Vagina (tissue), 2 donors: ENCODE data around the gene BPIFB6. TPM values are rescaled to one million over a fixed set of nuclear protein-coding genes. Genes with fewer than 3 reads are reported as not detected.

Source experiments
- DNase-seq, 2 donors: peaks; one replicate each; pipeline ENCODE4 v3.0.0-alpha.2; 2017; ENCODE audit errors: extremely low spot score in 2 of 2
- H3K27ac ChIP-seq: fragments of 200-600 bp; sonication (generic); one replicate; pipeline ENCODE4 v1.5.1; 2019
- H3K27me3 ChIP-seq: fragments of 200-600 bp; sonication (generic); one replicate; pipeline ENCODE4 v1.5.1; 2019
- H3K36me3 ChIP-seq, 2 donors: fragments of 200-600 bp; sonication (generic); one replicate each; pipeline ENCODE4 v1.5.1; 2017 to 2019
- H3K4me1 ChIP-seq: fragments of 200-600 bp; sonication (generic); one replicate; pipeline ENCODE4 v1.5.1; 2019
- H3K4me3 ChIP-seq, 2 donors: fragments of 200-600 bp; sonication (generic); 1 replicate in 1 of 2; 2 replicates in 1 of 2; pipeline ENCODE4 v1.5.1; 2016 to 2019
- H3K9me3 ChIP-seq: fragments of 200-600 bp; sonication (generic); one replicate; pipeline ENCODE4 v1.5.1; 2019
- POLR2A ChIP-seq, 2 donors: fragments of 450-650 bp; IDR thresholded peaks; one replicate each; pipeline ENCODE4 v1.6.1; 2017; ENCODE audit warnings: antibody characterized with exemption in 2 of 2, mild to moderate bottlenecking in 2 of 2, moderate library complexity in 2 of 2
- POLR2AphosphoS5 ChIP-seq, 2 donors: sonication (generic); formaldehyde crosslinking; IDR thresholded peaks; one replicate each; pipeline ENCODE4 v1.9.0; 2017; ENCODE audit warnings: antibody characterized with exemption in 2 of 2, mild to moderate bottlenecking in 2 of 2, low read depth in 1 of 2; ENCODE audit not compliant: insufficient read depth in 1 of 2
- intact Hi-C: fragments of 100-400 bp; cut with DNase I; formaldehyde crosslinking; loops from one replicate; pipeline ENCODE4 v1.15.1; 2023
- total RNA-seq: library from RNA; depleted of rRNA; stranded (reverse); fragments of >200 nt; gene quantifications from one replicate; pipeline ENCODE4 v1.2.3, GENCODE V29; 2016
- TF ChIP-seq, protein P1 (sequence below), 3 experiments: fragments of 450-650 bp in 2 of 3; fragments of 200-600 bp in 1 of 3; sonication (generic) in 1 of 3; IDR thresholded peaks; one replicate each; pipeline ENCODE4 v1.5.1; 2017 to 2019; ENCODE audit warnings: antibody characterized with exemption in 3 of 3, mild to moderate bottlenecking in 2 of 3, moderate library complexity in 2 of 3

BPIFB6 gene
- total RNA-seq, 1 donor from 2014 or later: not detected

- TF ChIP-seq POLR2A (IDR thresholded peaks at IDR 0.05) (no peak), POLR2AphosphoS5 (IDR thresholded peaks at IDR 0.05; ENCODE audit: insufficient read depth in 1 of 2, low read depth in 1 of 2) (no peak)
- TF ChIP-seq, protein P1, sequence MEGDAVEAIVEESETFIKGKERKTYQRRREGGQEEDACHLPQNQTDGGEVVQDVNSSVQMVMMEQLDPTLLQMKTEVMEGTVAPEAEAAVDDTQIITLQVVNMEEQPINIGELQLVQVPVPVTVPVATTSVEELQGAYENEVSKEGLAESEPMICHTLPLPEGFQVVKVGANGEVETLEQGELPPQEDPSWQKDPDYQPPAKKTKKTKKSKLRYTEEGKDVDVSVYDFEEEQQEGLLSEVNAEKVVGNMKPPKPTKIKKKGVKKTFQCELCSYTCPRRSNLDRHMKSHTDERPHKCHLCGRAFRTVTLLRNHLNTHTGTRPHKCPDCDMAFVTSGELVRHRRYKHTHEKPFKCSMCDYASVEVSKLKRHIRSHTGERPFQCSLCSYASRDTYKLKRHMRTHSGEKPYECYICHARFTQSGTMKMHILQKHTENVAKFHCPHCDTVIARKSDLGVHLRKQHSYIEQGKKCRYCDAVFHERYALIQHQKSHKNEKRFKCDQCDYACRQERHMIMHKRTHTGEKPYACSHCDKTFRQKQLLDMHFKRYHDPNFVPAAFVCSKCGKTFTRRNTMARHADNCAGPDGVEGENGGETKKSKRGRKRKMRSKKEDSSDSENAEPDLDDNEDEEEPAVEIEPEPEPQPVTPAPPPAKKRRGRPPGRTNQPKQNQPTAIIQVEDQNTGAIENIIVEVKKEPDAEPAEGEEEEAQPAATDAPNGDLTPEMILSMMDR (IDR thresholded peaks at IDR 0.05): no peak
- no peak for DNase-seq
- Histone ChIP-seq H3K36me3 (no peaks in the 10 kb centered on the region), H3K9me3 (no peaks in the 10 kb centered on the region), H3K27me3 (no peaks in the 10 kb centered on the region), H3K27ac (no peak overlapping the region), H3K4me1 (no peaks in the 10 kb centered on the region), H3K4me3 (no peak overlapping the region)
- intact Hi-C loops: no loop called here
Measured at GRCh38 chr20:33069673-33070072, 38.2 kb downstream of the BPIFB6 start.

DNA sequence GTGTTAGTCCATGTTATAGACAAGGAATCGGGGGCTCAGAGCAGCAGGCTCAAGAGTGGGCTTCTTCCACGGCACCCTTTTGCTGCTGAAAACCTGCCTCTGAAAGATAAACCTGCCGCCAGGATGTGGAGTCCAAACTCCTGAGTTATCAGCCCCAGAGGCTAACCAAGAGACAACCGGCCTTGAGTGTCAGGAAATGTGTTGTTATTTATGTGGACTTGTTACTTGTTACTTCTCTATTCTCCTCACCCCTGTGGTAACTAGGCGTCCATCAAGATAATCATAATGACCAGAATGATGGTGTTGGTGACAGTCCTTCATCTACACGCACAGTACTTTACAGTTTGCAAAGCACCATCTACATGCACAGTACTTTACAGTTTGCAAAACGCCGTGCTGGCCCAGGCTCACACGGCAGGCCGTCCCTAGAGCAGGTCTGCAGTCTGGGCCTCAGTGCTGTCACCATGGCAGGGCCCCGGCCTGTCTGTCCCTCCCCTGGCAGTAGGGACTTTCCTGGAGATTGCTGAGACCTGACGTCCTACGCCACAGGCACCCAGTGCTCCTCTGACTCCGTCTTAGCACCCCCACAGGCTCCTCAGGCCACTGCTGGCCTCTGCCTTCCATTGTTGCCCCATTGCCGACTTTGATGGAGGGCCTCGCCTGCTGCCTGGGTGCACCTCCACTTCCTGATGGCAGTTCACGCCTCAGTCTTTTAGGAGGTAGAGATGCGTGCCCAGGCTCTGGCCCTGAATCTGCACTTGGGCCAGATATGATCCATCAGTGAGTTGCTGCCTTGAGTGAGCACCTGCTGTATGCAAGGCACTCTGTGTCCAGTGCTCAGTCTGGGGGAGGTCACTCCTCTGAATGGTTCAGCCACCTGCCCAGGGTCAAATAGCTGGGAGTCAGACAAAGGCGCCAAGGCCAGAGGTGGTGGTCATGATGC, 38.9 kb downstream of the BPIFB6 start:
- intact Hi-C loops: no loop called here
- Histone ChIP-seq H3K27ac (no peak overlapping the region), H3K36me3 (no peaks in the 10 kb centered on the region), H3K4me1 (no peaks in the 10 kb centered on the region), H3K9me3 (no peaks in the 10 kb centered on the region), H3K4me3 (no peak overlapping the region), H3K27me3 (no peaks in the 10 kb centered on the region)
- TF ChIP-seq, protein P1 (IDR thresholded peaks at IDR 0.05): no peak
- TF ChIP-seq POLR2A (IDR thresholded peaks at IDR 0.05) (no peak), POLR2AphosphoS5 (IDR thresholded peaks at IDR 0.05; ENCODE audit: insufficient read depth in 1 of 2, low read depth in 1 of 2) (no peak)
- no peak for DNase-seq

GRCh38 chr20:33071198-33071597, 39.8 kb downstream of the BPIFB6 start:
- H3K4me3 ChIP-seq: no peak overlapping the region
- no peak for TF ChIP-seq POLR2A (IDR thresholded peaks at IDR 0.05)
- no peak for TF ChIP-seq POLR2AphosphoS5 (IDR thresholded peaks at IDR 0.05; ENCODE audit: insufficient read depth in 1 of 2, low read depth in 1 of 2)
- TF ChIP-seq, protein P1 (IDR thresholded peaks at IDR 0.05): no peak
- H3K27ac ChIP-seq: no peak overlapping the region
- no peaks in the 10 kb centered on the region for H3K4me1 ChIP-seq
- H3K9me3 ChIP-seq: no peaks in the 10 kb centered on the region
- no peak for DNase-seq
- no peaks in the 10 kb centered on the region for H3K36me3 ChIP-seq
- H3K27me3 ChIP-seq: no peaks in the 10 kb centered on the region
- intact Hi-C loops: no loop called here

DNA sequence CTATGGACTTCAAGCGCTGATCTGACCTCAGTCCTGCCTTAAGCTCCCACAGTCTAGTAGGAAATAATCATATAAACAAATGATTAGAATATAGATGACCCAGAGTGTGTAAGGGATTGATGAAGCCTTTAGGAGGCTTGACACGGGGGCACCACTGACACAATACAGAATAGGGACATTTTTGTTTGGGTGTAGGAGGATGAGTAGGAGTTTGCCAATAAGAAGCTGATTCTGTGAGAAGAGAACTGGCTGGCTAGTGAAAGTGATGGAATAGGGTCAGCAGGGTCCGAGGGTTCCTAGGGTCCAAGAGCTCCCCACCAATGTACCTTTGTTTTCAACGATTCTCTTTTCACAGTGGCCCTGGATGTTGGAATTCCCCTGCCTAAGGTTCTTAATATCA, 40.9 kb downstream of the BPIFB6 start:
- H3K27me3 ChIP-seq: no peaks in the 10 kb centered on the region
- no peak for TF ChIP-seq POLR2AphosphoS5 (IDR thresholded peaks at IDR 0.05; ENCODE audit: insufficient read depth in 1 of 2, low read depth in 1 of 2)
- TF ChIP-seq, protein P1 (IDR thresholded peaks at IDR 0.05): no peak
- TF ChIP-seq POLR2A (IDR thresholded peaks at IDR 0.05): no peak
- no peak for DNase-seq

DNA sequence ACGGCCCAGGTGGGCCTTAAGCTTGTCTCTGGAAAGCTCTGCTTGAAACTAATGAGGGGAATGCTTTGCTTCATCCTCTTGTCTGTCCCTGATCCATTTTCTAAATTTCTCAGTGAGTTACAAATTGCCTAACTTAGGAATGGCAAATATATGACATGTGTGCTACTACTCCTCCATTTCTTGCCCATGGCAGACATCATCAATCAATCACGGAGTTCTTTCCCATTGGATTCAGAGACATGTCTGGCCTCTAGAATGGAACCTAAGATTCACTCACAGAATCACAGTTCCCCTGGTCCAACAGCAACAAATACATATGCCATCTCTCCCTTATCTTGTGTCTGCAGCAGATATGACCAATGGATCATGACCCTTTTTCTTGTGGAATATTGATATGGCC, 41.4 kb downstream of the BPIFB6 start:
- no peak for DNase-seq
- H3K4me1 ChIP-seq: no peaks in the 10 kb centered on the region
- no peak overlapping the region for H3K27ac ChIP-seq
- intact Hi-C loops: no loop called here
- H3K4me3 ChIP-seq: no peak overlapping the region
- H3K9me3 ChIP-seq: no peaks in the 10 kb centered on the region
- no peaks in the 10 kb centered on the region for H3K27me3 ChIP-seq
- H3K36me3 ChIP-seq: no peaks in the 10 kb centered on the region
- TF ChIP-seq POLR2A (IDR thresholded peaks at IDR 0.05) (no peak), POLR2AphosphoS5 (IDR thresholded peaks at IDR 0.05; ENCODE audit: insufficient read depth in 1 of 2, low read depth in 1 of 2) (no peak)
- TF ChIP-seq, protein P1 (IDR thresholded peaks at IDR 0.05): no peak

More for the DNA sequence above, 40.9 kb downstream of the BPIFB6 start:
- intact Hi-C loops: no loop called here
- no peak overlapping the region for H3K4me3 ChIP-seq
- H3K9me3 ChIP-seq: no peaks in the 10 kb centered on the region
- H3K4me1 ChIP-seq: no peaks in the 10 kb centered on the region
- H3K36me3 ChIP-seq: no peaks in the 10 kb centered on the region
- no peak overlapping the region for H3K27ac ChIP-seq
